H4 (cell line): Measurements from ENCODE around the gene TMEM41A. TPM values are rescaled to one million over a fixed set of nuclear protein-coding genes. Genes with fewer than 3 reads are reported as not detected.

Experiments used
- total RNA-seq: library from RNA; depleted of rRNA; stranded (reverse); fragments of >200 nt; shearing (Covaris generic); gene quantifications from 2 replicates; pipeline ENCODE4 v1.2.3, GENCODE V29; 2014; rRNA removed

Gene TMEM41A
- total RNA-seq, 1 experiment from 2014 or later, result 11.5 TPM

Other genes with a start within 250 kb of the TMEM41A start
- 3.6 and 4.7 TPM in 2 replicates for gene EHHADH, start 245.0 kb downstream of the TMEM41A start, total RNA-seq
- gene MAP3K13, start 135.9 kb downstream of the TMEM41A start, total RNA-seq, result 34.3 and 47.7 TPM in 2 replicates
- 1.0 and 1.5 TPM in 2 replicates for gene LIPH, start 53.6 kb upstream of the TMEM41A start, total RNA-seq
- 26.2 TPM in 2 replicates for gene SENP2, start 87.3 kb upstream of the TMEM41A start, total RNA-seq